Duodenal mucosa (tissue), 2 donors: Measurements from ENCODE around the gene HSPA12A.

Experiments
- H3K27ac ChIP-seq: one replicate; pipeline ENCODE4 v1.7.0; 2013; ENCODE audit warnings: low read depth, low read length
- H3K27me3 ChIP-seq, 2 donors: one replicate each; pipeline ENCODE4 v1.7.0; 2013; ENCODE audit warnings: low read length in 2 of 2, control low read depth in 1 of 2; ENCODE audit not compliant: insufficient read depth in 2 of 2, control insufficient read depth in 1 of 2
- H3K36me3 ChIP-seq, 2 donors: one replicate each; pipeline ENCODE4 v1.7.0; 2013; ENCODE audit warnings: low read length in 2 of 2, control low read depth in 1 of 2; ENCODE audit not compliant: insufficient read depth in 2 of 2, control insufficient read depth in 1 of 2
- H3K4me1 ChIP-seq, 2 donors: one replicate each; pipeline ENCODE4 v1.7.0; 2013; ENCODE audit warnings: low read length in 2 of 2, control low read depth in 1 of 2; ENCODE audit not compliant: insufficient read depth in 2 of 2, control insufficient read depth in 1 of 2
- H3K4me3 ChIP-seq, 2 donors: one replicate each; pipeline ENCODE4 v1.7.0; 2013; ENCODE audit warnings: low read length in 2 of 2, low read depth in 1 of 2
- H3K9ac ChIP-seq, 2 donors: one replicate each; pipeline ENCODE4 v1.7.0; 2013; ENCODE audit warnings: low read length in 2 of 2, low read depth in 1 of 2
- H3K9me3 ChIP-seq, 2 donors: one replicate each; pipeline ENCODE4 v1.7.0; 2013; ENCODE audit warnings: low read length in 2 of 2, control low read depth in 1 of 2; ENCODE audit not compliant: control insufficient read depth in 1 of 2

HSPA12A gene

DNA sequence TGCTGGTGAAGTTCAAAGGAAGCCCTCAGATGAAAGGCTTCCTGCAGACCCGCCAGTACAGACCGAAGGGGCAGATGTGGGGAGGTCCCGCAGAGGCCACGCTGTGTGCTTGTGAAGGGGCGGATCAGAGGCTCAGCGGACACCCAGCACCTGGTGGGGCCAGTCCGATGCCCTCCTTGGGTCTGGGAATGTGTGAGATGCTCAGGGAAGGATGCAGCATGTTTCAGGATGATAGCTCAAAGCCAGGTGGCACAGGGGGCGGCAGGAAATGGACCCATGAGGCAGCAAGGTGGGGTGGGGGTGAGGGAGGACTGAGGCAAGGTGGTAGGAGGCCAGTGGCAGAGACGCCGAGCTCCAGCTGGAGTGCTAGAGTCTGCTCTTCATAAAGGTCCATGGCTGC lies 27.9 kb upstream of the HSPA12A start:
- no peak overlapping the region for H3K27ac ChIP-seq
- H3K27me3 ChIP-seq: no peaks in the 10 kb centered on the region
- H3K9ac ChIP-seq: no peak overlapping the region
- no peak overlapping the region for H3K4me3 ChIP-seq
- H3K36me3 ChIP-seq: no peaks in the 10 kb centered on the region
- H3K4me1 ChIP-seq: peaks cover 8% of the 10 kb centered on the region in 2 donors
- H3K9me3 ChIP-seq: no peaks in the 10 kb centered on the region

DNA sequence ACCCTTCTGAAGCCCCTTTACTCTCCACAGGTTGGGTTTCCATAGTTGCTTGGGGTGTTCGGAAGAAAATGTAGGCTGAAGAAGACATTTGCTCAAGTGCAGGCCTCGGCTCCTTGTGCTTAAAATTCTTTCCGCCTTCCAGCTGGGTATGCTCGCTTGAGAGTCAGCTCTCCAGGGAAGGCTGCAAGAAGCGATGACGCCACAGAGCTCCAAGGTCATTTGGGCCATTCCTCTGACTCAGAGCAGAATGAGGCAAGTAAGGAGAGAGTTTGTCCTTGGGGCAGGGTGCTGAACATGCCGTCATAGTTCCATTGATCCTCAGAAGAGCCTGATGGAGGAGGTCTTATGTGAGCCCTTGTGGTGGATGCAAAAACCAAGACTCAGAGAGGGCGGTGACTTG lies 27.4 kb upstream of the HSPA12A start:
- Histone ChIP-seq H3K4me1 (peaks cover 8% of the 10 kb centered on the region in 2 donors), H3K9ac (no peak overlapping the region), H3K4me3 (no peak overlapping the region), H3K36me3 (no peaks in the 10 kb centered on the region), H3K9me3 (no peaks in the 10 kb centered on the region), H3K27me3 (no peaks in the 10 kb centered on the region), H3K27ac (no peak overlapping the region)

DNA sequence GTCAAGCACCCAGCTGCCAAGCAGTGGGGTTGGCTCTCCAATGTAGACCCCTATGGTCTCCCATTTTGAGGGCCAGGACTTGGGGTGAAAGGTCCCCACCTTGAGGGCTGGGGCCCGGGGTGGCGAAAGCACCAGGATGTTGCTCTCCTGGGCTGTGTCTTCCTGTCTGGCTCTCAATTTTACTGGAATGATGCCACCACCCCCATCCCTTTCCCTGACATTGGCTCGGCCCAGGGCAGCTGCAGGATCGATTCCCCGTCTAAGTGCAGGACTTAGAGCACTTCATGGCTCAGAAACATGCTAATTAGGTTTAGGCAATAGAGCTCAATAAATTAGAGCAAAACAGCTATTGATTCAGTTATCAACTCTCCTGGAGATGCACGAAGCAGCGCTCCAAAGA lies 27.0 kb upstream of the HSPA12A start:
- Histone ChIP-seq H3K27ac (no peak overlapping the region), H3K4me1 (peaks cover 8% of the 10 kb centered on the region in 2 donors), H3K36me3 (no peaks in the 10 kb centered on the region), H3K9ac (no peak overlapping the region), H3K4me3 (no peak overlapping the region), H3K27me3 (no peaks in the 10 kb centered on the region), H3K9me3 (no peaks in the 10 kb centered on the region)

DNA sequence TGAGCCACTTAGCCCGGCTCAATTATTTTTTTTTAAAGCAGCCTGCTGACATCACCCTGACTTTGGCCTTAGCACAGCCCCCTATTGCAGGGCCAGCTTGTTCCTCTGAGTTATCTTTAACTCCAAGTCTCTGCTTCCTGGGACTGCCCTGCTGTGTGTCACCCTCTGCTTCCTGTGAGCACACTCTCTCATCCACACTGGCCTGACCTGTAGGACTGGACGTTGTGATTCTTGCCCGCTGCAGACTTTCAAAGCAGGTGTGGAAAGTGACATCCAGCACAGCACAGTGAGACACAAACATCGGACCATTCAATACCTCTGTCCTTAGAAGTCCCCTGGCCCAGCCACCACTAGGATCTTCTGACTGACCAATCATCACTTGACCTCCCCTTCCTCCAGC lies 26.4 kb upstream of the HSPA12A start:
- peaks cover 8% of the 10 kb centered on the region in 2 donors for H3K4me1 ChIP-seq
- no peaks in the 10 kb centered on the region for H3K27me3 ChIP-seq
- no peak overlapping the region for H3K27ac ChIP-seq

DNA sequence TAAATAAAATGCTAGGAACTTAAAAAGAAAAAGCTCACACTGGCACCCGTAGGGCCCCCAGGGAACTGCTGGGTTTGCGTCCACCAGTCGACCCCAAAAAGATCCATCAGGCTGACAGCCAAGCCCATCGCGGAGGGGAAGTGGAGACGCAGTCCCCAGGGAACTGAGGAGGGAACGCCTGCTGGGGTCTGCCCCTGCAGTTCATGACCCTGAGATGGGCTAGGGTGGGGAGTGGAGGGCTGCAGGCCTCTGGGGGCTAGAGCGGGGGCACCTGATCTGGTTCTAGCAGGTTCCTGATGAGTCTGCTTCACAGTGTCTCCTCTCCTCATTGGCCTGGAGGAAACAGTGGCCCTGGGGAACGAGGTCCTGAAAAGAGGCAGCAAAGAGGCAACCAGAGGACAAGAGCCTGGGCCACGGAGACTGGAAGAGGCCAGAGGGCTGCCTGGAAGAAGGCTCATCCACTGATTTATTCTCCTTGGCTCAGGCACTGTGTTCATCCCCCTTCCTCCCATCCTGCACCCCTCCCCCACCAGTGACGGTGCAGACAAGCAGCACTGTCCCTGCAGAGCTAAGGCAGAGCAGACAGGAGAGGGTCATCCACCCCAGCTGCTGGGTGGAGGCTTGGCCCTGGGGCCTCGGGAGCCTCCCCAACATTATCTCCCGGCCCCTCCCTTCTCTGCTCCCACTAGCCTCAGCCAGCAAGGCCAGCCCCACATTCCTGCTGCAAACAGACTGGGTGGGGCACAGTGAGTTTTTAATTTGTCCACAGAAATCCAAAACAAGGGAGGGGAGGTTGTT lies 24.7 kb upstream of the HSPA12A start:
- Histone ChIP-seq H3K9me3 (no peaks in the 10 kb centered on the region), H3K4me1 (peaks cover 8% of the 10 kb centered on the region in 2 donors), H3K27me3 (no peaks in the 10 kb centered on the region), H3K9ac (no peak overlapping the region), H3K4me3 (no peak overlapping the region), H3K36me3 (no peaks in the 10 kb centered on the region), H3K27ac (no peak overlapping the region)

More for the DNA sequence above, 26.4 kb upstream of the HSPA12A start:
- no peak overlapping the region for H3K4me3 ChIP-seq
- H3K36me3 ChIP-seq: no peaks in the 10 kb centered on the region
- H3K9ac ChIP-seq: no peak overlapping the region
- no peaks in the 10 kb centered on the region for H3K9me3 ChIP-seq

DNA sequence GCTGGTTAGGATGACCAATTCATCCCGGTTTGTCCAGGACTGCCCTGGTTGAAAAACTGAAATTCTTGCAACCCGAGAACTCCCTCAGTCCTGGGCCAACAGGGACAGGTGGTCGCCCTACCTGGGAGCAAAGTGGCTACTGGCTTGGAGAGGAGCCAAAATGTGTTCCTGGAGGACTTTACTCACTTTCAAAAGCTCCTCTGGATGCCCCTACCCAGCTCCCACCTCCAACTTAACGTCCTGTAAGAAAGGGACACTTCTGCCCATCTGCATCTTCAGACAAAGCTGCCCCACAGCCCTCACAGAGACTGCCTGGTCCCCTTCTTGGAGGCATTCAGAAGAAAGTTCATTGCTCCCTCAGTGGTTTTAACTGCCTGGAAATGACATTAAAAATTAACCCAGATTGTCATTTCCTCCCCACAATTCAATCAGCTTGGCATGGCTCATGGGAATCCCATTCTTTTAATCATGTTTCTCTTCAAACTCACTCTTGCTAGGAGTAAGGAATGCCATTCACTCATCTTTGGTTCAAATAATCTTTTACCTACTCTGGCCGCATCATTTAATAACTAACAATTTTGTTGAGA lies 24.0 kb upstream of the HSPA12A start:
- Histone ChIP-seq H3K27ac (no peak overlapping the region), H3K9ac (no peak overlapping the region), H3K27me3 (no peaks in the 10 kb centered on the region), H3K9me3 (no peaks in the 10 kb centered on the region), H3K4me3 (no peak overlapping the region), H3K36me3 (no peaks in the 10 kb centered on the region), H3K4me1 (peaks cover 8% of the 10 kb centered on the region in 2 donors)

DNA sequence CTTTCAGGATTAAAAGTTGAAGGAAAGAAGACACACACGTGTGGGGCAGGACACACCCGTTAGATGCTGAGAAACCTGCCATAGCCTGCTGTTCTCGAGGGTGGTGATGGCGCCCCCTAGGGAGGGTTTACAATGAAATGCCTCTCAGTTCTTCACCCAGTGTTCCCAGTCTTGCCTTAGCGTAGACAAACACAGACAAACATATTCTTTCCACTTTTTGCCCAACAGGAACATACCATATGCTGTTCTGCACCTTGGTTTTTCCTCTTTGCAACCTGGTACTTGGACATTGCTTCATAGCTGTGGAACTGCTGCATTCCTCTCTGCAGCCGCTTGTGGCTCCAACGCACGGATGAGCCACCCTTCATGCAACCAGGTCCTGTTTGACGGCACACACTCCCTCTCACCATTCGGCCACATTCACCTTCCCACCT lies 23.3 kb upstream of the HSPA12A start:
- Histone ChIP-seq H3K9me3 (no peaks in the 10 kb centered on the region), H3K27me3 (no peaks in the 10 kb centered on the region), H3K27ac (no peak overlapping the region), H3K36me3 (no peaks in the 10 kb centered on the region), H3K9ac (no peak overlapping the region), H3K4me3 (no peak overlapping the region), H3K4me1 (peaks cover 8% of the 10 kb centered on the region in 2 donors)

DNA sequence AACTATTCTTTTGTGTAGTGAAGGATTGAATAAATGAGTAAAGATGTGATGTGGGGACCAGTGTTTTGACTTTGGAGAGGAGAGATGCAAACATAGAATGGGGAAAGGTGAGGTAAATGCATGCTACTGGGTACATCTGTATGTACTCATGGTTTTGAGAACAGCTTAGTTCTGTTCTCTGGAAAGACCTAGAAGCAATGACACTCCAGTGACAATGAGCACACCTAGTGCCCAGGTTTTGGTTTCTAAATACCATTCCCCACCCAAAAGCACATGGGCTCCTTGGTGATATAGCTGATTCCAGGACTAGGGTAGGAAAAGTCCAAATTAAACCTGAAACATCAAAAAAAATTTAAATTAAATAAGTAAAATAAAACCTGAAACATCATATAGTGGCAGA lies 22.6 kb upstream of the HSPA12A start:
- Histone ChIP-seq H3K9me3 (no peaks in the 10 kb centered on the region), H3K9ac (no peak overlapping the region), H3K4me1 (peaks cover 8% of the 10 kb centered on the region in 2 donors), H3K4me3 (no peak overlapping the region), H3K27me3 (no peaks in the 10 kb centered on the region), H3K27ac (no peak overlapping the region), H3K36me3 (no peaks in the 10 kb centered on the region)

DNA sequence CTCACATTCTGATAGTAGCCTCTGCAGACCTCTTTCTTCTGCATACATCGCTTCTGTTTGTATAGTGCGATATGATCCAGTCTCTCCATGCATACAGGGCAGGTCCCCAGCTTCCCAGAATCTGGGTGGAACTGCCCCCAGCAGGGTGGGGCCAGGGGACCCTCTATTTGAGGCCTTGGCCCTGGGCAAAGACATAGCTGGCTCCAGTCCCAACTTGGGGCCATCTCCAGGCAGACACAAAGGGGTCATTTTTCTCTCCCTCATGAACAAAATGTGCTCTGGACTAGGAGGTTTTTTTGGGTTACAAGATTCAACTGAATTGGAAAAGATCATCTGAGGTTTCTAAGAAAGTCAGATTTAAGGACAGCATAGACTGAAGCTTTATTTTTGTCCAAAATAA lies 21.1 kb upstream of the HSPA12A start:
- no peak overlapping the region for H3K27ac ChIP-seq

DNA sequence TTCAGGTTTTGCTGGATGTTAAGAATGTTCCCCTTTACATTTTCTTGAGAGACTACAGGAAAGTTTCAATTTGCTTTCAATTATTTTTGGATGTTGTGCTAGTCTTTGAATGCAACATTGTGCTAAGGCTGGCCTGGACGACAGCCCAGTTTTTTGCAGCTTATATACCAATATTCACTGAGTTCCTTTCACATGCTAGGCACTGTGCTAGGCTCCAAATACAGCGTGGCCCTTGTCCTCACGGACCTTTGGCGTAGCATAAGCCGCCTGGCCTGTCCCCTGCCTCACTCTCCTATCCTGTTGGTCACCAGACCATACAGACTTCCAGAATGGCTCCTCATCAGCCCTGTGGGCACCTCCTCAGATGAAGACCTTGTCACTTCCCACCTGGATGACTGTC lies 19.5 kb upstream of the HSPA12A start:
- Histone ChIP-seq H3K4me3 (no peak overlapping the region), H3K4me1 (peaks cover 1 to 2% of the 10 kb centered on the region in 2 donors), H3K9ac (no peak overlapping the region)

More for the DNA sequence above, 21.1 kb upstream of the HSPA12A start:
- H3K4me1 ChIP-seq: peaks cover 8% of the 10 kb centered on the region in 2 donors
- no peaks in the 10 kb centered on the region for H3K9me3 ChIP-seq
- no peaks in the 10 kb centered on the region for H3K36me3 ChIP-seq
- H3K27me3 ChIP-seq: no peaks in the 10 kb centered on the region
- no peak overlapping the region for H3K4me3 ChIP-seq
- H3K9ac ChIP-seq: no peak overlapping the region

More for the DNA sequence above, 19.5 kb upstream of the HSPA12A start:
- Histone ChIP-seq H3K9me3 (no peaks in the 10 kb centered on the region), H3K27ac (no peak overlapping the region), H3K27me3 (no peaks in the 10 kb centered on the region), H3K36me3 (no peaks in the 10 kb centered on the region)
